NCI-H187 treated with DMSO at 0.1 percent for 48 hours (cell line): ENCODE measurements around the gene ARHGEF17.

Experiments
- DNase-seq: peaks from one replicate; lab custom pipeline; 2025; lab: John Stamatoyannopoulos, UW

ARHGEF17 gene

GRCh38 chr11:73314117-73314961 is 6.3 kb downstream of the ARHGEF17 start:
- no peak for DNase-seq

DNA sequence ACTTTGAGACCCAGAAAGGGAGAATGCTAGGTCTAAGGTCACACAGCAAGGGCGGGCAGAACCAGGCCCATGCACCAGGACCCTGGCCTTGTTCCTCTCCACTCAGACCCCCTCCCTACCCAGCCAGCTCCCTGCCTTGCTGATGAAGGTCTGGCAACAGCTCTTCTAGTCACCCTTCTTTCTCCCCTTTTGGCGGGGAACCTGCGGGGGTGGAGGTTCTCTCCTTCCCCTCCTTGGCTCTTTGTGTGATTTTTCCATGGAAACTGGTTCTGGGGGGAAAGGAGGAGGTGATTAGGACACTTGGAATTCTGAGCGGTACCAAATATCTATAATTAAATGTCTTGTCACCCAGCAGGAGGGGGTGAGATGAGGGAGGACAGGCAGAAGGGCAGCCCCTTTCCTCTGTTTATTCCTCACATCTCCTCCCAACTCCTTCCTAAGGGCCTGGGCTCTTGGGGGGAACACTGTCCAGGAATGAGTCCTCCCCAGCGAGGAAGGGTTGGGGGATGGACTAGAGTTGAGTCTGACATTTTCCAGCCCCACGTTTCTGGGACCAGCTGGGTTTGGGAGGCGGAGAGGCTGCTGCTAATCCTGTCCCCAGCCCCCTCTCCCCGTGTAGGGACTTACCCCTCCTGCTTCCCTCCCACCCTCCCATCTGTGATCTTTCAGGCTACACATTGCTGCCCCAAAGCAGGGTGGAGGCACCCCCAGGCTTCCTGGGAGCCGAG is 7.4 kb downstream of the ARHGEF17 start:
- no peak for DNase-seq

GRCh38 chr11:73316422-73316821 is 8.3 kb downstream of the ARHGEF17 start:
- DNase-seq: no peak

DNA sequence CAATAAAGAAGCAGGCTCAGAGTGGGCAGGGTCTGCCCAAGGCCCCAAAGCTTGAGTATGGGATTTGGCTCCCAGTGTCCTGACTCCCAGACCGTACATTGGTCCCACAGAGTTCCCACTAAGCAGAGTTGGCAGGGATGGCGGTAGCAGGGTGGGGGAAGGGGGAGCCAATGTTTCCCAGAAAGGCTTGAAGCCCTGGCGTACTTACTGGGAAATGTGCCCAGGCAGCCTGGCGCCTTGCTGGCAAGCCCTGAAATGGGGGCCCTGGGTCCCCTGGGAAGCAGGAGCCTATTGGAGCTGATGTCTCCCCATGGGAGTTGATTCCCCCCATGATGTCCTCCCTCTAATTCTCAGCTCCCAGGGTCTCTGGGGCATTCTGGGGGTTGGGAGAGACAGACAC is 9.3 kb downstream of the ARHGEF17 start:
- DNase-seq: no peak

GRCh38 chr11:73317803-73318202 is 9.7 kb downstream of the ARHGEF17 start:
- no peak for DNase-seq

GRCh38 chr11:73318501-73319011 is 10.5 kb downstream of the ARHGEF17 start:
- DNase-seq: no peak

DNA sequence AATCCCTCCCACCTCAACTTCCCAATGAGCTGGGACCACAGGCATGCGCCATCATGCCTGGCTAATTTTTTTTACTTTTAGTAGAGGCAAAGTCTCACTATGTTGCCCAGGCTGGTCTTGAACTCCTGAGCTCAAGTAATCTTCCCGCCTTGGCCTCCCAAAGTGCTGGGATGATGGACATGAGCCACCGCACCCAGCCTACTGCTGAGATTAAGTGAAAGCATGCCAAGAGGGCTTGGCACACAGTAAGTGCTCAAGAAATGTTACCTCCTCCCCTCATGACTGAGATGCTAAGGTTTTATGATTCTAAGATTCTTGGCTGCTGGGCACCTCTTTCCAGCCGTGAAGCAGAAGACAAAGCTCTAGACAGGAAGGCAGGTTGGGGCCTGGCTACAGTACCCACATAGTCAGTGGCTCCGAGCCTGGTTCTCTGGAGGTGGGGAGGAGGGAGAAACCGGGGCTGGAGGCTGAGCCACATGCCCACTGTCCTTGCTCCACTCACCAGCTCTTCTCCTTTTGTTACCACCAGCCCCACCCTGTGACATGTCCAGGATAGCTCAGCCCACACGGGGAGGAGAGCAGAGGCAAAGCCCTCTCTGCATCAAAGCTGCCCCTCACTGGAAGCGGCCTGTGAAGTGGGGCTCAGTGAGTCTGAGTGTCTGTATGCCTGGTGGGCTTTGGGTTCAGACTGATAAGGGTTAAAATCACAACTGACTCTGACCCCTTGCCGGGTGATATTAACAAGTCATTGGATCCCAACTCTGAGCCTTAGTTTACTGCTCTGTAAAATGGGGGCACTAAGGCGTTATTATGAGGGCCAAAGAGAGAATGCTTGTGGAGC is 12.9 kb downstream of the ARHGEF17 start:
- no peak for DNase-seq

DNA sequence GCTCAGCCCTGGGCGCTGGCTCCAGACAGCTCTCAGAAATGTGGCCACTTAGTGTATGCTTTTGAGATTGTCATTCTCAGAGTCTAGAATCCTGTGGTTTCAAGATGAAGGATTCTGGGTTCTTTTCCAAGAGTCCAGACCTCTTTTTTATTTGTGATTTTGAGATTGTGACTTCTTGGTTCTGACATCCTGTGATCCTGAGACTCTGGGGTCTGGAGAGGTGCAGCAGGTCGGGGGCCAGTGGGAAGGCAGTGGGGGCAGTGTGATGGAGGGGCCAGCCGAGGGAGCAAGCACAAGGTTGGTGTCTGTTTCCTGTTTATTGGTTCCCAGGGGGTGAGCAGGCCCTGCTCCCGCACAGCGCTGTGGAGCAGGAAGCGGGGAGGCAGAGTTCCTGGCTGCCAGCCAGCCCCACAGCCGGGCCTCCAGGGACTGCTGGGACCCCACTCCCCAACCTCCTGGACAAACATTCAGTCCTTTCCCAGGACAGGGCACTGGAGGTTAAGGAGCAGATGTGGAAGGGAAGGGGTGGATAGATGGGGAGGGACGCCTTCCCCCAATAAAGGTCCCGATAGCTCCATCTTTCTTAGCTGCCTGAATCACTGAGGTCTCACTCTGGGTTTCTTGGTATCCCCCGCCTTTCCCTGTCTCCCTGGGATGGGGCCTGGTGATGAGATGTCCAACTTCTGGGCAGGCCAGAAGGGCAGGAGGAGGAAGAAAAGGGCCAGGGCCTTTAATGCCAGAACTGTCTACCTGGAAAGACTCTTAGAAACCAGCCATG is 13.7 kb downstream of the ARHGEF17 start:
- no peak for DNase-seq

DNA sequence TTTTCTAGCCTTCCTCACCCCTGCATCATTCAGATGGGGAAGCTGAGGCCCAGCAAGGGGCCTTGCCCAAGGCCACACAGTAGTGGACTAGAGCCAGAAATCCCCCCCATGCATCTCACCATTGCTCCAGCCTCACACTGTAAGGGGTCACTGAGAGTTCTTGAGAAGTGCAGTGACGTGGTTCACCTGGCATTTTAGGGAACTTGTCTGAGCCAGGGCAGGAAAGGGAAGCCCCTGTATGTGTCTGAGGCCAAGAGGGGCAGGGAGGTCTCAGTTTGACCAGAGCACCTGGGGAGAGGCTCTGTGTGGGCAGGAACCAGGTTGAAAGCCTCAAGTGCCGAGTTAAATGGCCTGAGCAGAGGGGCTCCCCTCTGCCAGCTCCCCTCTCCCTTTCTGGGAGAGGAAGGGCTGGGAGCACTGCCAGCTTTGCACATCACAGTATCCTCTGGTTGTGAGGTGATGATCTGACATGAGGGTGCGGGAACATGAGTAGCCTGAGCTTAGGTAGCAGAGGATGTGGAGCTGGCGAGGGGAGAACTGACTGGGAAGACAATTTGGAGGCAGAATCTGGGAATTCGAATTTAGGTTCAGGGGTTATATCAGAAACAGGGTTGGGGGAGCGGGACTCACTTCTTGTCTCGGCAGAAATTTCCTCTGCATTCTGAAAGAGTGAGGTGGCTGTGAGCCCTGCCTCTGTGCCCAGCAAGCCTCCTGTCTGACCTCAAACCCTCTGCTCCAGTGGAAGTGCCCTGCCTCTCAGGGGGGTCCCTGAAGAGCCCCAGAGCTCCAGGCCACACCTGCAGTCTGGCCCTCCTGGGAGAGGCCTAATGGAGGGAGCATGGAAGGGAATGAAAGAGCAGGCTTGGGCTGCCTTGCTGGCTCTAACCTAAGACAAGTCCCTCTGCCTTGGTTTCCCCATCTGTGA is 14.6 kb downstream of the ARHGEF17 start:
- no peak for DNase-seq

DNA sequence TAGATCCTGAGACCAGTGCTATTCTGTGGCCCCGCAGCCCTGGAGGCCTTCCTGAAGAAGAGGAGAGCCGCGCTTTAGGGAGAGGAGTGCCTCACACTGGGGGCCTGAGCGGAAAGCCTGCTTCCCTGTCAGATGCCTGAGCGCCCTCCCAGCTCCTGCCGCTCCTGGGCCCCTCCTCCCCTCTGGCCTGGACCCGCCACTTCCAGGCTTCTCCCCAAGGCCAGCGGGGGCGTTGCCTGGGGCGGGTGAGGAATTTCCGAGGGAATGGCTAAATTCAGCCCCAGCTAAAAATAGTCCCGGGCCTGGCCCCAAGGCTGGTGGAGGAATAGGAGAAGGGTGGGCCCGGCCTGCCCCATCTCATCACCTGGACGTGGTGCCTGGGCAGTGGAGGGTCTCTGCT is 15.4 kb downstream of the ARHGEF17 start:
- no peak for DNase-seq

GRCh38 chr11:73324116-73324515 is 16.0 kb downstream of the ARHGEF17 start:
- no peak for DNase-seq

DNA sequence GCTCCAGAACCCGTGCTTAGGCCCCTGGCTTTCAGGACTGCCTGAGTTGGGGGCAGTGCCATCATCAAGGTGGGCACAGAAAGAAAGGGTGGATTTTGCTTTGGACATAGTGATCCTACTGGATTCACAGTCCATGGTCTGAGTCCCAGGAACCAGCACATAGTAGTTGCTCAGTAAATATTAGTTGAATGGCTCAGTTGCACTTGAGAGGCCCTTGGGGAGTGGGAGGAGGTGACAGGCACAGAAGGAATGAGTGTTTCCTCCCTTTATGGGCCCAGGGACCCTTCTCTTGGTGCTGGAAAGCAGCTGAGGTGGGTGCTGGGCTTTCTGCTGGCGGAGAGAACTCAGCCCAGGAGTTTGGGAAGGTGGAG is 16.6 kb downstream of the ARHGEF17 start:
- no peak for DNase-seq

DNA sequence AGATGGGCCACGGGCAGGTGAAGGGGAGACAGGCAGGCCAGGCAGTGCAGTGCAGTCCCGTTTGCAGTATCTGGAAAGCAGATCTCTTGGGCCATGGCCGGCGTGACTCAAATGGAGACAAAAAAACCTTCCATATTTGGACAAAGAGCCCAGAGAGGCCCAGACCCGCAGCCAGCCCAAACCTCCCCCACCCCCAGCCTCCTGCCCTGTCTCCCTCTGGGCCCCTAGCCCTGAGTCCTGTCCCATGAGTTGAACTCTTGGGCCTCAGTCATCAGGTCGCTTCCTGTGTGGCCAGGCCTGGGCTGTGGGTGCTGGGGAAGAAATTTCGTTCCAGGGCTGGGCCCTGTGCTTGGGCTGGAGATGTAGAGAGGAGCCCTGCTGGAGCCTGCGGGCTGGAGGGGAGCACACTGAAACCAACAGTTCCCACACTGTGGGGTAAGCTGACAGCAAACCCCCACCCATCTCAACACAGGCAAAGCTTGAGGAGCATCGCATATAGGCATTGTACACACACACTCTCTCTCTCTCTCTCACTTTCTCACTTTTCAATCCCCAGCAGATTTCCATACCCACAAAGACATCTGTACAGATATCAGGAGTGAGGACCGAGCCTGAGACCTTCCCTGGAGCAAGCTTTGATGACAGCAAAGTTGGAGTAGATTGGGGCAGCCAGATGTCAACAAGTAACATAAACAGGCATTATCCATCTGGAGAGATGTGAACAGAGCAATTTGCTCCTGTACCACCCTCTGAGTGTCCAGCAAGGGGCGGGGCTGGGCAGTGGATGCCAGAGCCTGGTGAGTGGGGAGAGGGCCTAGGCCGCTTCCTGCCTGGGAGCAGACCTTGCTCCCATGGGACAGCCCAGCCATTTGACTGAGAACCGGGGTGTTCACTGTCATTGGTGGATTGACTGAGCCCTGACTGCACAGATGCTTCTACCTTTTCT is 17.2 kb downstream of the ARHGEF17 start:
- no peak for DNase-seq

DNA sequence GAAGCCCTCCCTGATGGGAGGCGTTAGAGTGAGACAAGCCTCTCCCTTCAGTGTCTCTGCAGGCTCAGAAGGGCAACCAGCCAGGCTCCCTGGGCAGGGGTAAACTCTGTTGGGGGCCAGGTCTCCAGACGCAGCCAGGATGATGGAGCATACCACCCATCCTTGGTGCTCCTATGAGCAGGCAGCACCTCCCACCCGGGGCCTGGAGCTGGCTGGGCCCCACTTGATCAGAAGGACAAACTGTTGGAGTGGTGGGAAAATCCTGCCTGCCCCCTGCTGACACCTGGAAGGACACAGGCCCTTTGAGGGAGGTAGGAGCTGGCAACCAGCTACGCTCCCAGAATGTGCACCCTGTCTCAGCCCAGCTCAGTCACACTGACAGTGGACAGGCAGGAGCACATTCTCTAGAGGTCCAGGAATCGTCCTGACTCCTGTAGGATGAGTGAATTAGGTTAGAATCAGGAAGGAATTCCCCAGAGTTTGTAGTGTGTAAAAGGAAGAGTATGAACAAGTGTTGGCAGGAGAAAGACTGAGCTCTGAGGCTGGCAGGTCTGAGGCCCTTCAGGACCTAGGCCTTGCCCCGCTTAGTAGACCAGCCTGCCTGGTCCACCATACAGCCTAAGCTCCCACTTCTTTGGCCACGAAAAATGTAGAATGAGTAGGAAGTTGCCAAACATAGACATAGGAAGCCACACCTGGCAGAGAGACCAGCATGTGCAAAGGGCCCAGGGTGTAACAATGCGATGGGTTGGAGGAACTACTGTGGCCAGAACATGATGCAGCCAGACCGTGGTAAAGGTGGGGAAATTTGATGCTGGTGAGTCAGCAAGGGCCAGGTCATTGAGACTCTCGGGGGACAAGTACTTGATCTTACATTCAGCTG is 19.1 kb downstream of the ARHGEF17 start:
- no peak for DNase-seq

DNA sequence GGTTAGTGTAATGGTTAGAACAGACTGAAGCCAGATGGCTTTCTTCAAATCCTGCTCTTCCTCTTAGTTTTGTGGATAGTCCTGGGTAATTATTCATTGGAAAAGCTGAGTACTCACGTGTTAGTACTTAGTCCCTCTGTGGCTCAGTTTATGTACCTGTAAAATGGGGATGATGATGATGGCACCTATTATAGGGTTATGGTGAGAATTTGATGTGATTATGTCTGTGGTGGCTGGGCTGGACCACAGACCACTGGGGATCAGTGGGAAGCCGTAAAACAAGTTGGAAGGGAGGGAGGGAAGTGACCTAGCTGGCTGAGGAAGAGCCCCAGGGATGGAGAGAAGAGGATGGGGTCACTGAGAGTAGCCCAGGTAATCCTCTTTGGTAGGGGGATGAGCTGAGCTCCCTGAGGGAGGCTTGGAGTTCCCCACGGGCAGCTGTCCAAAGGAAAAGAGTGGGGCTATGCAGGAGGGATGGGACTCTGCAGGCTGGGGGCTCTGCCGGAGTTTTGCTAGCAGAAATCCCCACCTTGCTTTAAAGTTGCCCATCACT is 19.8 kb downstream of the ARHGEF17 start:
- no peak for DNase-seq

DNA sequence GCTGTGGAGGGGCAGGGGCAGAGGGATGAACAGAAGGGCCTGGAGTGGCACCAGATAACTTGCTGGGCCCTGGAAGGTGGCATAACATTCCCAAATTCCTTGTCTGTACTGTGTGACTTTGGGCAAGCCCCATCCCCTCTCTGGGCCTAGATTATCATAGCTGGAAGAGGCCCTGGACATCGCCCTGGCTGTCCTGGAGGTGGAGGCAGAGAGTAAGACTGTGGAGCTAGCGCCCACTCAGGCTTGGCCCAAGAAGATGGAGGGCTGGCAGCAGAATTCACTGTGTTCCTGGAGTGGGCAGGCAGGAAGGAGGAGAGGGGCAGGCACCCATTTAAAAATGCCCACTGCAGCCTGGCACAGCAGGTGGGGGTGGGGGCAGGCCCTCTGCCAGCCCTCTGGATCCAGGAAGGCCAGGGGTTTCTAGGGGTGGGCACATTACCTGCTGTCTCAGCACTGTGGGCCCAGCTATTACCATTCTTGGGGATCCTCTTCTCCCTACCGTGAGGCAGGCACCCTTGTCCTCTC is 22.6 kb downstream of the ARHGEF17 start:
- DNase-seq: no peak

DNA sequence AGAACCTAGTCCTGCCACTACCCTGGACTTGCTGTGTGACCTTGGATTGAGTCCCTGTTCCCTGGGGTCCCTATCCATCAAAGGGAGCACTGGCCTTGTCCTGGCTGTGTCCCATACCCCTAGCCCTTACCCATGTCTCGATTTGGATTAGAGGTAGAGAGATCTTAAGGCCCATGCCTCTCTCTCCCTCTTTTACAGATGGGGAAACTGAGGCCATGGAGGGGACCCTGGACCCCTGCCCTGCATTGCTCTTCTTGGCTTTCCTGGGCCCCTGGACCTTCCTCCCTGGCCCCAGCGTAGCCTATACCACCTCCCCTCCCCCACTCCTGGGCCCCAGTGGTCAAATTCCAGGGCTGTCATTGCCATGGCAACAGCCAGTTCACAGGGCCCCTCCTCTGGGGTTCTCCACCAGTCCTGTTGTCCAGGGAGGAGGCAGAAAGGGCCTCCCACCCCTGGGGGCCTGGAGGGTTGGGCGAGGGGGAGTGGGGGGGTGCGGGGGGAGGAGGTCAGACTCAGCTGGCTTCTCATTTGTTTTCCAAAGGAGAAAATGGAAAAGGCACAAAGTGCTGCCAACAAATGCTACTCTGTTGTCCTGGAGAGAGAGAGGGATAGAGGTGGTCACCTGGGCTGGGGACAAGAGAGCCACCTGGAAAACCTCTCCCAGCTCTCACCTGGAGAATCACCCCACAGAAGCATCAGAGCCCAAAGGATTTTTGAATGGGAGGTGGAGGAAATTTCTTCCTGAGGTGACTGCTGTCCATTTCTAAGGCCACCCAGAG is 23.3 kb downstream of the ARHGEF17 start:
- no peak for DNase-seq
